Hepatocyte (in vitro differentiated cells): ENCODE measurements around the gene CGRRF1.

Experiments used
- EZH2 ChIP-seq: fragments of 200-600 bp; sonication (generic); IDR thresholded peaks from 2 replicates; pipeline ENCODE4 v1.6.1; 2016; ENCODE audit warnings: antibody characterized with exemption, mild to moderate bottlenecking, borderline replicate concordance
- TF ChIP-seq, protein P1 (sequence below): fragments of 200-600 bp; sonication (generic); IDR thresholded peaks from 2 replicates; pipeline ENCODE4 v1.5.1; 2016; ENCODE audit warnings: antibody characterized with exemption, mild to moderate bottlenecking; ENCODE audit not compliant: poor library complexity

GRCh38 chr14:54462048-54462447 is 47.7 kb upstream of the CGRRF1 start:
- no peak for TF ChIP-seq EZH2
- TF ChIP-seq, protein P1, sequence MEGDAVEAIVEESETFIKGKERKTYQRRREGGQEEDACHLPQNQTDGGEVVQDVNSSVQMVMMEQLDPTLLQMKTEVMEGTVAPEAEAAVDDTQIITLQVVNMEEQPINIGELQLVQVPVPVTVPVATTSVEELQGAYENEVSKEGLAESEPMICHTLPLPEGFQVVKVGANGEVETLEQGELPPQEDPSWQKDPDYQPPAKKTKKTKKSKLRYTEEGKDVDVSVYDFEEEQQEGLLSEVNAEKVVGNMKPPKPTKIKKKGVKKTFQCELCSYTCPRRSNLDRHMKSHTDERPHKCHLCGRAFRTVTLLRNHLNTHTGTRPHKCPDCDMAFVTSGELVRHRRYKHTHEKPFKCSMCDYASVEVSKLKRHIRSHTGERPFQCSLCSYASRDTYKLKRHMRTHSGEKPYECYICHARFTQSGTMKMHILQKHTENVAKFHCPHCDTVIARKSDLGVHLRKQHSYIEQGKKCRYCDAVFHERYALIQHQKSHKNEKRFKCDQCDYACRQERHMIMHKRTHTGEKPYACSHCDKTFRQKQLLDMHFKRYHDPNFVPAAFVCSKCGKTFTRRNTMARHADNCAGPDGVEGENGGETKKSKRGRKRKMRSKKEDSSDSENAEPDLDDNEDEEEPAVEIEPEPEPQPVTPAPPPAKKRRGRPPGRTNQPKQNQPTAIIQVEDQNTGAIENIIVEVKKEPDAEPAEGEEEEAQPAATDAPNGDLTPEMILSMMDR = no peak
